CD4-positive, alpha-beta T cell treated with Interleukin-17A for 4 hours (primary cell): ENCODE data around the gene USP17L21.
"Not testable (repeated sequence)": the region's sequence is repeated elsewhere in the genome, so short reads cannot be mapped to it uniquely, and the experiment has no call there.

ENCODE experiments used
- DNase-seq: peaks from one replicate; pipeline ENCODE4 v3.0.0-alpha.2; 2020; ENCODE audit warnings: mixed read lengths

USP17L21 gene

GRCh38 chr4:9262572-9262971 lies at the start of gene USP17L21:
USP17L21 (plus strand) TSS chr4:9262872; CDS start chr4:9262872, 0 bp downstream.
- not testable (repeated sequence) for DNase-seq

DNA sequence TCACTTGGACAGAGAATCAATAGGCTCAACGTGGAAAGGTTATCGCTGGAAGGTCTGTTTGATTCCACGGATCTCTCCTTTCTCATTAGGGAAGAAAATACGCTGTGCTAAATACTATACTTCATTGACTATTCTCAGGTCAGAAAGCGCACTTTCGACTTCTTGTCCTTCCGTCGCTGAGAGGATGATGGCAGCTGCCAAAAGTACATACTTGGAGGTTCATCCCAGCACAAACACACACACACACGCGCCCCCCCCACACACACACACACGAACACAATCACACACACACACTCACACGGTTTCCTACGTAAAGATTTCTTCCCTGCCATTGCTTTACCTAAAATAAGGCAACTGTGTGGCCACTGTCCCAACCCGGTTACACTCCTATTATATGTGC lies 48.0 kb upstream of the USP17L21 start:
- DNase-seq, result not testable (repeated sequence)

- not testable (repeated sequence) for DNase-seq
Observed at GRCh38 chr4:9215105-9215504, 47.6 kb upstream of the USP17L21 start, which contains the start of gene USP17L11. USP17L11 (plus strand) TSS chr4:9215405; CDS start chr4:9215405, 0 bp downstream.

- DNase-seq, result not testable (repeated sequence)
Observed at GRCh38 chr4:9219852-9220251, 42.8 kb upstream of the USP17L21 start, which contains the start of gene USP17L12. USP17L12 (plus strand) TSS chr4:9220152; CDS start chr4:9220152, 0 bp downstream.

DNA sequence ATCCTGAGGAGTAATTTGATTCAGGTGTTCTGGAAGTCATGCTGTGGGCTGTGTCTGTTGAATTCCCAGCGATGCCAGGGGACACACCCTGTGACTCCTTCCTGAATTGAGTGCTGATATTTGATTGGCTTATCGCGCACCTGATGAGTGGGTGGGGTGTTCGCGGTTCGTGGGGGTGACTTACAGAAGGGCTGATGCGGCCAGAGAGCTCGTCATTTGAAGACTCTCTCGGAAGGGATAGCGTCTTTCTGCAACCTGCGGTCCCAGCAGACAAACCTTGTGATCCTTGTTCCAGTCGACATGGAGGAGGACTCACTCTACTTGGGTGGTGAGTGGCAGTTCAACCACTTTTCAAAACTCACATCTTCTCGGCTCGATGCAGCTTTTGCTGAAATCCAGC lies 38.1 kb upstream of the USP17L21 start, which contains the start of gene USP17L13:
TSS of gene USP17L13 (plus strand) at position 301 of the 400 bp plus-strand sequence. CDS start at position 301, 0 bp downstream.
- DNase-seq, result not testable (repeated sequence)

- DNase-seq, result not testable (repeated sequence)
Observed at GRCh38 chr4:9230249-9230648, 32.4 kb upstream of the USP17L21 start.

GRCh38 chr4:9234085-9234484 lies 28.6 kb upstream of the USP17L21 start, which contains the start of gene USP17L15:
USP17L15 (plus strand) TSS chr4:9234385; CDS start chr4:9234385, 0 bp downstream.
- not testable (repeated sequence) for DNase-seq

- DNase-seq, result not testable (repeated sequence)
Observed at GRCh38 chr4:9238461-9238860, 24.2 kb upstream of the USP17L21 start.

DNA sequence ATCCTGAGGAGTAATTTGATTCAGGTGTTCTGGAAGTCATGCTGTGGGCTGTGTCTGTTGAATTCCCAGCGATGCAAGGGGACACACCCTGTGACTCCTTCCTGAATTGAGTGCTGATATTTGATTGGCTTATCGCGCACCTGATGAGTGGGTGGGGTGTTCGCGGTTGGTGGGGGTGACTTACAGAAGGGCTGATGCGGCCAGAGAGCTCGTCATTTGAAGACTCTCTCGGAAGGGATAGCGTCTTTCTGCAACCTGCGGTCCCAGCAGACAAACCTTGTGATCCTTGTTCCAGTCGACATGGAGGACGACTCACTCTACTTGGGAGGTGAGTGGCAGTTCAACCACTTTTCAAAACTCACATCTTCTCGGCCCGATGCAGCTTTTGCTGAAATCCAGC lies 19.1 kb upstream of the USP17L21 start, which contains the start of gene USP17L17:
TSS of gene USP17L17 (plus strand) at position 301 of the 400 bp plus-strand sequence. CDS start at position 301, 0 bp downstream.
- not testable (repeated sequence) for DNase-seq

- DNase-seq, result not testable (repeated sequence)
Observed at GRCh38 chr4:9247953-9248680, 14.6 kb upstream of the USP17L21 start, which contains the start of gene USP17L18. USP17L18 (plus strand) TSS chr4:9248630; CDS start chr4:9248630, 0 bp downstream.

GRCh38 chr4:9253078-9253477 lies 9.6 kb upstream of the USP17L21 start, which contains the start of gene USP17L19:
USP17L19 (plus strand) TSS chr4:9253378; CDS start chr4:9253378, 0 bp downstream.
- DNase-seq, result not testable (repeated sequence)

DNA sequence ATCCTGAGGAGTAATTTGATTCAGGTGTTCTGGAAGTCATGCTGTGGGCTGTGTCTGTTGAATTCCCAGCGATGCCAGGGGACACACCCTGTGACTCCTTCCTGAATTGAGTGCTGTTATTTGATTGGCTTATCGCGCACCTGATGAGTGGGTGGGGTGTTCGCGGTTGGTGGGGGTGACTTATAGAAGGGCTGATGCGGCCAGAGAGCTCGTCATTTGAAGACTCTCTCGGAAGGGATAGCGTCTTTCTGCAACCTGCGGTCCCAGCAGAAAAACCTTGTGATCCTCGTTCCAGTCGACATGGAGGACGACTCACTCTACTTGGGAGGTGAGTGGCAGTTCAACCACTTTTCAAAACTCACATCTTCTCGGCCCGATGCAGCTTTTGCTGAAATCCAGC lies 4.8 kb upstream of the USP17L21 start, which contains the start of gene USP17L20:
TSS of gene USP17L20 (plus strand) at position 301 of the 400 bp plus-strand sequence. CDS start at position 301, 0 bp downstream.
- not testable (repeated sequence) for DNase-seq

DNA sequence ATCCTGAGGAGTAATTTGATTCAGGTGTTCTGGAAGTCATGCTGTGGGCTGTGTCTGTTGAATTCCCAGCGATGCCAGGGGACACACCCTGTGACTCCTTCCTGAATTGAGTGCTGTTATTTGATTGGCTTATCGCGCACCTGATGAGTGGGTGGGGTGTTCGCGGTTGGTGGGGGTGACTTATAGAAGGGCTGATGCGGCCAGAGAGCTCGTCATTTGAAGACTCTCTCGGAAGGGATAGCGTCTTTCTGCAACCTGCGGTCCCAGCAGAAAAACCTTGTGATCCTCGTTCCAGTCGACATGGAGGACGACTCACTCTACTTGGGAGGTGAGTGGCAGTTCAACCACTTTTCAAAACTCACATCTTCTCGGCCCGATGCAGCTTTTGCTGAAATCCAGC lies 4.6 kb downstream of the USP17L21 start, which contains the start of gene USP17L22:
TSS of gene USP17L22 (plus strand) at position 301 of the 400 bp plus-strand sequence. CDS start at position 301, 0 bp downstream.
- not testable (repeated sequence) for DNase-seq

- not testable (repeated sequence) for DNase-seq
Observed at GRCh38 chr4:9271719-9272118, 9.0 kb downstream of the USP17L21 start.
